Vagina (tissue), 2 donors: ENCODE data around the gene STK16.

ENCODE experiments used
- CTCF ChIP-seq, 3 experiments: fragments of 450-650 bp in 2 of 3; fragments of 200-600 bp in 1 of 3; sonication (generic) in 1 of 3; IDR thresholded peaks; one replicate each; pipeline ENCODE4 v1.5.1; 2017 to 2019; ENCODE audit warnings: antibody characterized with exemption in 3 of 3, mild to moderate bottlenecking in 2 of 3, moderate library complexity in 2 of 3
- POLR2A ChIP-seq, 2 donors: fragments of 450-650 bp; IDR thresholded peaks; one replicate each; pipeline ENCODE4 v1.6.1; 2017; ENCODE audit warnings: antibody characterized with exemption in 2 of 2, mild to moderate bottlenecking in 2 of 2, moderate library complexity in 2 of 2

- peak in 2 of 3 experiments; percentile 1 to 13 for TF ChIP-seq CTCF (IDR thresholded peaks at IDR 0.05)
- peak in 1 of 2 donors; percentile 83 for TF ChIP-seq POLR2A (IDR thresholded peaks at IDR 0.05)
These were observed 34.1 kb downstream of the STK16 start, which contains the start of gene DNAJB2 for GRCh38 chr2:219279151-219279915.
